ENCODE data around the gene INCENP. TPM values are rescaled to one million over a fixed set of nuclear protein-coding genes. Genes with fewer than 3 reads are reported as not detected.

The INCENP gene
- total RNA-seq, 1 experiment from 2014 or later, result 101 TPM

- H3K27ac Mint-ChIP-seq (ENCODE audit: unreplicated experiment), result no peak overlapping the region
- Histone ChIP-seq H3K27me3 (replicated peaks; ENCODE audit: control insufficient read depth, insufficient read depth, low read length) (no peaks in the 10 kb centered on the region), H3K36me3 (ENCODE audit: control insufficient read depth, insufficient read depth, low read length) (peaks cover 7% of the 10 kb centered on the region), H3K4me3 (ENCODE audit: low read depth, low read length) (no peak overlapping the region), H3K4me1 (no peaks in the 10 kb centered on the region), H3K9me3 (no peaks in the 10 kb centered on the region)
- TF ChIP-seq CTCF (IDR thresholded peaks at IDR 0.05; ENCODE audit: insufficient read depth in 1 of 2, low read depth in 1 of 2, low read length in 1 of 2, severe bottlenecking in 1 of 2, unreplicated experiment in 1 of 2), result no peak
- no peak overlapping the region for H3K4me3 Mint-ChIP-seq (ENCODE audit: unreplicated experiment)
- no peaks in the 10 kb centered on the region for H3K27me3 Mint-ChIP-seq (ENCODE audit: insufficient read depth, unreplicated experiment)
- ChIA-PET POLR2A (no interaction called here), CTCF (interaction anchor here (1.6 kb wide), 1 partner anchor 48 kb away, joined by 3 read pairs; no protein-coding TSS in a partner anchor)
- peaks cover 4% of the 10 kb centered on the region for H3K4me1 Mint-ChIP-seq (ENCODE audit: low read depth, unreplicated experiment)
- no peaks in the 10 kb centered on the region for H3K9me3 Mint-ChIP-seq (ENCODE audit: unreplicated experiment)
- peaks cover 76% of the 10 kb centered on the region for H3K36me3 Mint-ChIP-seq (ENCODE audit: insufficient read depth, unreplicated experiment)
- BruUV-seq (replicated peaks), result no TSS peak
- intact Hi-C loops (cut with micrococcal nuclease; ENCODE audit: unreplicated experiment), result no loop called here
- no peak for DNase-seq
Measured at GRCh38 chr11:62130283-62131169, 6.7 kb downstream of the INCENP start.

DNA sequence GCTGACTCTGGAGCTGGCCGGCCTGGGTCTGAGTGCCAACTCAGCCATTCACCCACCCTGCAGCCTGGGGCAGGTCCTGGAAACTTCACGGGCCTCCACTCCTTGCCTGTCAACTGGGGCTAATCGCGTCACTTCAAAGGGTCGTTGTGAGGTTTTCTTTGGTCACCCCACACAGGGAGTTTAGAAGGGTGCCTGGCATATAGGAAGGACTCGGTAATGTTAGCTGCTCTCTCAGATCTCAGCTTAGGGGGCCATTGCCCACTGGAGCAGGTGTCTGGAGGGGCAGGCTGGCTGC lies 7.3 kb downstream of the INCENP start:
- Histone ChIP-seq H3K9me3 (no peaks in the 10 kb centered on the region), H3K4me1 (no peaks in the 10 kb centered on the region), H3K36me3 (ENCODE audit: control insufficient read depth, insufficient read depth, low read length) (peaks cover 7% of the 10 kb centered on the region), H3K27me3 (replicated peaks; ENCODE audit: control insufficient read depth, insufficient read depth, low read length) (no peaks in the 10 kb centered on the region), H3K4me3 (ENCODE audit: low read depth, low read length) (no peak overlapping the region)
- ChIA-PET CTCF (interaction anchor here (1.6 kb wide), 1 partner anchor 49 kb away, joined by 3 read pairs; no protein-coding TSS in a partner anchor), POLR2A (no interaction called here)
- no peaks in the 10 kb centered on the region for H3K9me3 Mint-ChIP-seq (ENCODE audit: unreplicated experiment)
- TF ChIP-seq CTCF (IDR thresholded peaks at IDR 0.05; ENCODE audit: insufficient read depth in 1 of 2, low read depth in 1 of 2, low read length in 1 of 2, severe bottlenecking in 1 of 2, unreplicated experiment in 1 of 2), result no peak
- no peak overlapping the region for H3K27ac Mint-ChIP-seq (ENCODE audit: unreplicated experiment)
- H3K36me3 Mint-ChIP-seq (ENCODE audit: insufficient read depth, unreplicated experiment), result peaks cover 82% of the 10 kb centered on the region
- DNase-seq, result no peak
- intact Hi-C loops (cut with micrococcal nuclease; ENCODE audit: unreplicated experiment), result no loop called here
- BruUV-seq (replicated peaks), result no TSS peak
- H3K27me3 Mint-ChIP-seq (ENCODE audit: insufficient read depth, unreplicated experiment), result no peaks in the 10 kb centered on the region
- no peaks in the 10 kb centered on the region for H3K4me1 Mint-ChIP-seq (ENCODE audit: low read depth, unreplicated experiment)
- no peak overlapping the region for H3K4me3 Mint-ChIP-seq (ENCODE audit: unreplicated experiment)

GRCh38 chr11:62132191-62132590 lies 8.4 kb downstream of the INCENP start:
- Histone ChIP-seq H3K4me3 (ENCODE audit: low read depth, low read length) (no peak overlapping the region), H3K27me3 (replicated peaks; ENCODE audit: control insufficient read depth, insufficient read depth, low read length) (no peaks in the 10 kb centered on the region), H3K4me1 (no peaks in the 10 kb centered on the region), H3K36me3 (ENCODE audit: control insufficient read depth, insufficient read depth, low read length) (peaks cover 7% of the 10 kb centered on the region), H3K9me3 (no peaks in the 10 kb centered on the region)
- Mint-ChIP-seq H3K27ac (ENCODE audit: unreplicated experiment) (no peak overlapping the region), H3K4me1 (ENCODE audit: low read depth, unreplicated experiment) (no peaks in the 10 kb centered on the region), H3K36me3 (ENCODE audit: insufficient read depth, unreplicated experiment) (peaks cover 89% of the 10 kb centered on the region), H3K27me3 (ENCODE audit: insufficient read depth, unreplicated experiment) (no peaks in the 10 kb centered on the region), H3K4me3 (ENCODE audit: unreplicated experiment) (no peak overlapping the region), H3K9me3 (ENCODE audit: unreplicated experiment) (no peaks in the 10 kb centered on the region)
- DNase-seq, result no peak
- intact Hi-C loops (cut with micrococcal nuclease; ENCODE audit: unreplicated experiment), result no loop called here
- CTCF ChIA-PET, result interaction anchor here (0.5 kb wide), 1 partner anchor 39 kb away, joined by 3 read pairs; no protein-coding TSS in a partner anchor
- POLR2A ChIA-PET, result no interaction called here
- no peak for TF ChIP-seq CTCF (IDR thresholded peaks at IDR 0.05; ENCODE audit: insufficient read depth in 1 of 2, low read depth in 1 of 2, low read length in 1 of 2, severe bottlenecking in 1 of 2, unreplicated experiment in 1 of 2)
- no TSS peak for BruUV-seq (replicated peaks)

Data from Caco-2 (cell line).